ENCODE results near the gene NARS2. TPM values are rescaled to one million over a fixed set of nuclear protein-coding genes. Genes with fewer than 3 reads are reported as not detected.

The NARS2 gene
- total RNA-seq, 4 donors from 2014 or later: 9.2 to 39.9 (median 19.6) TPM

DNA sequence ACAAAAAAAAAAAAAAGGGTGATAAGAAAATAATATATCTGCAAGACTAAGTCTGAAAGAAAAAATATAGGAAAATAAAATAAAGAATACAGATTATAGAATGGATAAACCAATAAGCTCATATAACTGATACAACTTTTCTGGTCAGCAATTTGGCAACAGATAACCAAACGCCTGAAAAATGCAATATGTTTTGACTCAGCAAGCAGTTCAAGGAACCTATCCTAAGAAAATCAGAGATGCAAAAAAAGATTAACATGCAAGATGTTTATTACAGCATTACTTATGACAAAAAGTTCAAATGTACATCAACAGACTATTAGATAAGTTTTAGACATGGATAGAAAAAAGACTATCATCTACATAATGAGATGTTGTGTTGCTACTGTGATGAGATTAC, 129.9 kb downstream of the NARS2 start:
- Histone ChIP-seq H3K27ac (no peak overlapping the region), H3K4me3 (no peak overlapping the region), H3K27me3 (no peaks in the 10 kb centered on the region), H3K9me3 (no peaks in the 10 kb centered on the region), H3K4me1 (no peaks in the 10 kb centered on the region), H3K36me3 (no peaks in the 10 kb centered on the region)
- TF ChIP-seq, protein P1, sequence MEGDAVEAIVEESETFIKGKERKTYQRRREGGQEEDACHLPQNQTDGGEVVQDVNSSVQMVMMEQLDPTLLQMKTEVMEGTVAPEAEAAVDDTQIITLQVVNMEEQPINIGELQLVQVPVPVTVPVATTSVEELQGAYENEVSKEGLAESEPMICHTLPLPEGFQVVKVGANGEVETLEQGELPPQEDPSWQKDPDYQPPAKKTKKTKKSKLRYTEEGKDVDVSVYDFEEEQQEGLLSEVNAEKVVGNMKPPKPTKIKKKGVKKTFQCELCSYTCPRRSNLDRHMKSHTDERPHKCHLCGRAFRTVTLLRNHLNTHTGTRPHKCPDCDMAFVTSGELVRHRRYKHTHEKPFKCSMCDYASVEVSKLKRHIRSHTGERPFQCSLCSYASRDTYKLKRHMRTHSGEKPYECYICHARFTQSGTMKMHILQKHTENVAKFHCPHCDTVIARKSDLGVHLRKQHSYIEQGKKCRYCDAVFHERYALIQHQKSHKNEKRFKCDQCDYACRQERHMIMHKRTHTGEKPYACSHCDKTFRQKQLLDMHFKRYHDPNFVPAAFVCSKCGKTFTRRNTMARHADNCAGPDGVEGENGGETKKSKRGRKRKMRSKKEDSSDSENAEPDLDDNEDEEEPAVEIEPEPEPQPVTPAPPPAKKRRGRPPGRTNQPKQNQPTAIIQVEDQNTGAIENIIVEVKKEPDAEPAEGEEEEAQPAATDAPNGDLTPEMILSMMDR (IDR thresholded peaks at IDR 0.05): no peak
- TF ChIP-seq POLR2A (IDR thresholded peaks at IDR 0.05): no peak
- no peak for DNase-seq
- intact Hi-C loops (cut with DNase I; ENCODE audit: low total_unique reads): no loop called here

DNA sequence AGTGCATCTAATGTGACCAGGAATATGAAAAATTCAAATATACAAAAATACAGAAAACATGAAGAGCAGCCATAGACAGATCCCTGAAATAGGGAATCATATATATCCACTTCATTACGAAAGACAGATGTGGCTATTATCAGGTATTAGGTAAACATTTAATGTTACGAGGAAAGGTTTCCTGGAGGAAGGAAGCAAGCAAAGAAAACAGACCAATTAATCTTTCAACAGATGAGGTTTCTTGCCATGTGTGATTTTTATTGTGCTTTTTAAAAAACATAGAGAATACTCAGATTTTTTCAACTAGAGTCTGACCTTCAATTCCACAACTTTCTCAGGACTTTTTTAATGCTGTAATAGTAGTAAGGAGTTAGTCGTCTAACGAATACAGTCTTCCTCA, 132.7 kb downstream of the NARS2 start:
- Histone ChIP-seq H3K9me3 (no peaks in the 10 kb centered on the region), H3K36me3 (no peaks in the 10 kb centered on the region), H3K4me3 (no peak overlapping the region), H3K4me1 (no peaks in the 10 kb centered on the region), H3K27ac (no peak overlapping the region), H3K27me3 (no peaks in the 10 kb centered on the region)
- no peak for TF ChIP-seq POLR2A (IDR thresholded peaks at IDR 0.05)
- TF ChIP-seq, protein P1 (IDR thresholded peaks at IDR 0.05): no peak
- no peak for DNase-seq
- intact Hi-C loops (cut with DNase I; ENCODE audit: low total_unique reads): no loop called here

DNA sequence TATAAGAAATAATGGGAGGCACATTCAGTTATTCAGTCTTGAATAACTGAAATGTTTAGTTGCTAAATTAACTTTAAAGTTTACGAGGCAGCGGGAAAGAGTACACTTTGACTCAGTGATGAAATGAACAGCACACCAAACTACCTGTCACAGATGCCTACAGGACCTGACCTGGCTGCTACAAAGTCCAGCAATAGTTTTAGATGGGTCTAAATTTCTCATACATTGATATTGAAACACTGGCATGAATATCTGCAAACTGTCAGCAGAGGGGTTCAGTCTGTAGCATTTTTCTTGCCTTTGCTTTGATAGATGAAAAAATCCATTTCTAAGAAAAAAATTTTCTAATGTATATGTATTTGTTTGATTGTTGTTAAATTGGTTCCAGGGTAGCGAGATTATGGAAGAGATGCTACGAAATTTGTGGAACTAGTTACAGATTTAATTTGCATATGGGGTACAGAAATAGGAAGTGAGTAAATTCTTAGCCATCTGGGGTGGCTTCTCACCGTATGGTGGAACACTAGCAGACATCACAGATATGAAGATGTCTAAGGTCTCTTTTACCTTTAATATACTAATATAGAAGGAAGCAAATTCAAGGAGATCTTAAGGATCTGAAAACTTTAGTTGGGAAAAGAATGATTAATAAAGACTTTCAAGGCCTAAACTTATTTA, 136.2 kb downstream of the NARS2 start:
- intact Hi-C loops (cut with DNase I; ENCODE audit: low total_unique reads): no loop called here
- Histone ChIP-seq H3K27me3 (no peaks in the 10 kb centered on the region), H3K27ac (no peak overlapping the region), H3K9me3 (no peaks in the 10 kb centered on the region), H3K36me3 (no peaks in the 10 kb centered on the region), H3K4me3 (no peak overlapping the region), H3K4me1 (no peaks in the 10 kb centered on the region)
- TF ChIP-seq POLR2A (IDR thresholded peaks at IDR 0.05): no peak
- DNase-seq: no peak

DNA sequence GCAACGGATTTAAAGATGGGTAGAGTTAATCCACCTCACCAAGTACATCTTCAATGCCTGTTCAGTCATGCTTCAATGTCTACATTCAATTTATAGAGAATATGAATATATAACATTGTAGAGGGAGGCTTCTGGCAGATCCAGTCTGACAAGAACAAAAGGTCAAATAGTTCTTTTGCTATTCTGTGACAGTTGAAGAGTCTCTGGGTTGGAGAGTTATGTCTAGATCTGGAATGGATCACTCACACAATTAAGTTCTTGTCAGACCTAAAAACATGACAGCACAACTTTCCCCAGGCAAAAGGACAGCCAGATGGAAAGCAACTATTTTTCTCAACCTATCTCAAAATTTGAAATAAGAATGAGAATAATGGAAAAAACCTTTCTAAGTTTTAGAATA, 141.7 kb downstream of the NARS2 start:
- H3K36me3 ChIP-seq: no peaks in the 10 kb centered on the region
- intact Hi-C loops (cut with DNase I; ENCODE audit: low total_unique reads): no loop called here
- TF ChIP-seq, protein P1 (IDR thresholded peaks at IDR 0.05): no peak
- TF ChIP-seq POLR2A (IDR thresholded peaks at IDR 0.05): no peak
- no peaks in the 10 kb centered on the region for H3K9me3 ChIP-seq
- H3K4me3 ChIP-seq: no peak overlapping the region
- DNase-seq: no peak
- H3K27ac ChIP-seq: peak overlapping the region; percentile 23 to 43
- no peaks in the 10 kb centered on the region for H3K4me1 ChIP-seq
- H3K27me3 ChIP-seq: no peaks in the 10 kb centered on the region

DNA sequence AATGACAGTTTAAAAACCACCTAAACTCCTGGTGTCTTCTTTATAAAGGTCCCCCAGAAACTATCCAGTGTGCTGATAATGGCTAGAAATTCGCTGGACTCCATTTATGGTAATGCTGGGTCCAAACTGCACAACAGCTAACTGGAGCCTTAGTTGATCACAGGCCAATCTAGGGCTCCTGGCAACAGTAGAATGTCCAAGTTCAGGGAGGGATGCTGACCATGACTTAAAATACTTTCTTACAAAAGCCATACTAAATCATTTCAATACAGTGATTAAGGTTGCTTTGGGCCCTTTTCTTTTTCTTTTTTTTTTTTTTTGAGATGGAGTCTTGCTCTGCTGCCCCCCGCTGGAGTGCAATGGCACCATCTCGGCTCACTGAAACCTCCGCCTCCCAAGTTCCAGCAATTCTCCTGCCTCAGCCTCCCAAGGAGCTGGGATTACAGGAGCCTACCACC, 142.6 kb downstream of the NARS2 start:
- H3K27ac ChIP-seq: peak overlapping the region; percentile 23 to 43

More for the DNA sequence above, 142.6 kb downstream of the NARS2 start:
- DNase-seq: peak; percentile 47 to 55
- H3K27me3 ChIP-seq: no peaks in the 10 kb centered on the region
- no peaks in the 10 kb centered on the region for H3K9me3 ChIP-seq
- H3K36me3 ChIP-seq: no peaks in the 10 kb centered on the region
- no peaks in the 10 kb centered on the region for H3K4me1 ChIP-seq
- no peak overlapping the region for H3K4me3 ChIP-seq
- intact Hi-C loops (cut with DNase I; ENCODE audit: low total_unique reads): no loop called here
- TF ChIP-seq, protein P1 (IDR thresholded peaks at IDR 0.05): peak in 3 of 4 experiments; percentile 24 to 47 (median 33)
- TF ChIP-seq POLR2A (IDR thresholded peaks at IDR 0.05): no peak
